Common myeloid progenitor, CD34-positive (primary cell): Measurements from ENCODE around the gene DIP2C.
A peak's percentile ranks its signal among the peaks of the same experiment; 100 is the strongest.
"Not testable (repeated sequence)": the region's sequence is repeated elsewhere in the genome, so short reads cannot be mapped to it uniquely, and the experiment has no call there.

Experiments
- CTCF ChIA-PET: fragments of 350-600 bp; sonication (Branson Sonifier 250); formaldehyde crosslinking; loops from one replicate; lab custom pipeline; 2021; ENCODE audit warnings: antibody characterized with exemption; lab: Charles Lee
- POLR2A ChIA-PET: fragments of 350-600 bp; sonication (Branson Sonifier 250); formaldehyde crosslinking; loops from one replicate; lab custom pipeline; 2021; ENCODE audit warnings: antibody characterized with exemption; lab: Charles Lee
- DNase-seq, 3 donors: peaks; one replicate each; pipeline versions ENCODE4 v3.0.0 to v3.0.0-alpha.2; 2013
- H3K27ac ChIP-seq, 2 experiments: 1 replicate in 1 of 2; 2 replicates in 1 of 2; pipeline ENCODE4 v1.7.0; 2013; ENCODE audit warnings: inconsistent platforms in 2 of 2, low read length in 2 of 2, mild to moderate bottlenecking in 2 of 2, low read depth in 1 of 2, moderate library complexity in 1 of 2; ENCODE audit not compliant: severe bottlenecking in 2 of 2, insufficient read depth in 1 of 2, poor library complexity in 1 of 2
- H3K27me3 ChIP-seq, 5 experiments: replicated peaks in 2 of 5; 1 replicate in 3 of 5; 2 replicates in 2 of 5; pipeline versions ENCODE4 v1.6.1 to v1.7.0; 2013; ENCODE audit warnings: low read length in 4 of 5, mild to moderate bottlenecking in 2 of 5, moderate library complexity in 2 of 5, inconsistent platforms in 1 of 5; ENCODE audit not compliant: insufficient read depth in 5 of 5, control insufficient read depth in 4 of 5
- H3K36me3 ChIP-seq, 4 experiments: 1 replicate in 2 of 4; 2 replicates in 2 of 4; pipeline versions ENCODE4 v1.6.1 to v1.7.0; 2013; ENCODE audit warnings: low read length in 3 of 4, control low read depth in 1 of 4, mild to moderate bottlenecking in 1 of 4; ENCODE audit not compliant: control insufficient read depth in 4 of 4, insufficient read depth in 4 of 4
- H3K4me1 ChIP-seq, 4 experiments: 1 replicate in 3 of 4; 2 replicates in 1 of 4; pipeline versions ENCODE4 v1.6.1 to v1.7.1; 2013; ENCODE audit warnings: low read length in 3 of 4, mild to moderate bottlenecking in 3 of 4, control low read depth in 1 of 4, inconsistent platforms in 1 of 4, moderate library complexity in 1 of 4; ENCODE audit not compliant: control insufficient read depth in 4 of 4, insufficient read depth in 4 of 4; ENCODE audit errors: control extremely low read depth in 1 of 4
- H3K4me3 ChIP-seq, 7 experiments: 1 replicate in 4 of 7; 2 replicates in 3 of 7; pipeline versions ENCODE4 v1.5.1 to v1.7.0; 2013; ENCODE audit warnings: mild to moderate bottlenecking in 7 of 7, low read length in 6 of 7, moderate library complexity in 6 of 7, inconsistent platforms in 2 of 7, low read depth in 2 of 7, control low read depth in 1 of 7; ENCODE audit not compliant: insufficient read depth in 4 of 7, control insufficient read depth in 1 of 7; ENCODE audit errors: extremely low read depth in 1 of 7
- H3K9me3 ChIP-seq, 5 experiments: 1 replicate in 4 of 5; 2 replicates in 1 of 5; pipeline versions ENCODE4 v1.6.1 to v1.7.1; 2013; ENCODE audit warnings: low read length in 4 of 5, mild to moderate bottlenecking in 2 of 5, inconsistent platforms in 1 of 5, low read depth in 1 of 5, moderate library complexity in 1 of 5; ENCODE audit not compliant: control insufficient read depth in 4 of 5, insufficient read depth in 2 of 5; ENCODE audit errors: control extremely low read depth in 1 of 5
- WGBS: methylation state at CpG from one replicate; pipeline ENCODE4 v1.1.5; 2013; ENCODE audit not compliant: insufficient coverage; 5-methylcytosine and 5-hydroxymethylcytosine counted together

Gene DIP2C

DNA sequence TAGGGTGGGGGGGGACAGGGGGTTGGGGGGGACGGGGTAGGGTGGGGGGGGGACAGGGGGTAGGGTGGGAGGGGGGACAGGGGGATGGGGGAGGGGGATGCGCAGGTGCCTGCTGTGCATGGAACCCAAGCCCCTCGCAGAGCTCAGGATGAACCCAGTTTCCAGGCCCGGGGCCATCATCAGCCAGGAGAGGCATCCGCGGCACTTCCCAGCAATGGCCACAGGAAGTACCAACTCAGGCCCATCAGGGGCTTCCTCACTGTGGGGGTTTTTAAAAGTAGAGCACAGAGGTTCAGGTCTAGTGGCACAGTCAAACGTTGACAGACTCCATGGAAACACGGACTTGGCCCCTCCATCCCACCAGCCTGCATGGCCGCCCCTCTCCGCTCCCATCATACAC, 172.7 kb downstream of the DIP2C start:
- DNase-seq = no peak
- no peak overlapping the region for H3K4me3 ChIP-seq
- POLR2A ChIA-PET = no interaction called here
- no peaks in the 10 kb centered on the region for H3K4me1 ChIP-seq
- no peaks in the 10 kb centered on the region for H3K9me3 ChIP-seq
- CTCF ChIA-PET = no interaction called here
- WGBS = 77% methylated on average over 8 of the region's 10 CpGs
- H3K27me3 ChIP-seq = peaks cover 0 to 51% (median 4%) of the 10 kb centered on the region in 5 experiments
- H3K27ac ChIP-seq = no peak overlapping the region
- H3K36me3 ChIP-seq = no peaks in the 10 kb centered on the region

DNA sequence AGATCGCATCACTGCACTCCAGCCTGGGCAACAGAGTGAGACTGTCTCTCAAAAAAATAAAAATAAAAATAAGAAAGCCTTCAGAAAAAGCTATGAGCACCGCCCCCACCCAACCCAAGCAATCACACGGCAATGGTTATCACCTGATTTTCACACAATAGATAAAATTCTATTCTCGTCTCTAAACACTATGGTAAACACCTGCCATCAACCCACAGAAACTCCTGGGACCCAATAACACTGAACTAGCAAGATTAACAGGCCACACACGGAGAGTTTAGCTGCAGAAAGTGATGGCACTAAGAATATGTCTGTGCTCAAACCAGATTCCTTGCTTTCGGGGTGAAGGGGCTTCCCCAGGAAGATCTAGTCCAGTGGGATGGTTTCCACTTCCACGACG, 173.8 kb downstream of the DIP2C start:
- Histone ChIP-seq H3K27ac (no peak overlapping the region), H3K4me1 (no peaks in the 10 kb centered on the region), H3K36me3 (no peaks in the 10 kb centered on the region), H3K4me3 (no peak overlapping the region), H3K9me3 (no peaks in the 10 kb centered on the region), H3K27me3 (peaks cover 0 to 46% (median 4%) of the 10 kb centered on the region in 5 experiments)
- POLR2A ChIA-PET = no interaction called here
- CTCF ChIA-PET = interaction anchor here (1.4 kb wide), 1 partner anchor 12 kb away, joined by 3 read pairs; no protein-coding TSS in a partner anchor
- DNase-seq = no peak
- 89% methylated on average over 6 of the region's 8 CpGs for WGBS

DNA sequence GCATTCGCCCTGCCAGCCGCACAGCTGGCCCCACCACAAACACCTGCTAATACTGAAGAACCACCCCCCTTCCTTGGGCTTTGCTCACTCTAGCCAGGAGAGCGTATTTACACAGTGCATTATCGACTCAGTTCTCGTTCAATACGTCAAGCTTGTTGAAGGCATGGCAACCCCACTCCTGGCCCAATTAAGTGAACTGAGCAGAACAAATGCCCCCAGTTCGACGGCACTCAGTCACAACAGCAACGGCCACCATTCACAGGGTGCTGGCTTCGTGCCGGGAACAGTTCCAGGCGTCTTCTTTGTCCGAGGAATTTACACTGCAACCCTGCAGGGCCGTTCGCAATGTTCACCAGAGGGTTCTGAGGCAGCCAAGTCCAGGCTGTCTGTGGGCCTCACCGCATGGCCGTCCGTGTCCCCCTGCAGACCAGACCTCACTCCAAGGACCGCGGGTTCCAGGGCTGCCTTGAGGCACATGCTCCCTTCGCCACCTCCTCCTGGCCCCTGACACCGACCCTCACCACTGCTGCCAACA, 175.3 kb downstream of the DIP2C start:
- DNase-seq = no peak
- Histone ChIP-seq H3K27ac (no peak overlapping the region), H3K4me3 (no peak overlapping the region), H3K27me3 (peaks cover 0 to 52% (median 6%) of the 10 kb centered on the region in 5 experiments), H3K4me1 (no peaks in the 10 kb centered on the region), H3K9me3 (no peaks in the 10 kb centered on the region), H3K36me3 (no peaks in the 10 kb centered on the region)
- POLR2A ChIA-PET = no interaction called here
- CTCF ChIA-PET = interaction anchor here (1.0 to 1.7 kb wide), 2 partner anchors 8 to 10 kb away, joined by 3 to 4 read pairs; no protein-coding TSS in a partner anchor
- 89% methylated on average over 21 of the region's 22 CpGs for WGBS

DNA sequence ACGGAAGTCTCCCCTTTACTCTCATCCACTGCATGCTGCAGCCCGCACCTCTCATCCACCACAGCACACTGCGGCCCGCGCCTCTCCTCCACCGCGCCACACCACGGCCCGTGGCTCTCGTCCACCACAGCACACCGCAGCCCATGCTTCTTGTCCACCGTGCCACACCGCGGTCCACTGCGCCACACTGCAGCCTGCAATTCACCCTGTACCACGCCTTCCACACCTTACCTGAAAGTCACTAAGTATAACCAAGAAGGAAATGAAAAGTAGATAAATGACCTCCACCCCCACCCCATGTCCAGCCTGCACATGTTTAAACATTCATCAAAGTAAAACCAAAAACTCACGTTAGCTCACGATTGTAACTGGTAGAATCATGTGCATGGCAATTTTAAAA, 176.1 kb downstream of the DIP2C start:
- POLR2A ChIA-PET = no interaction called here
- CTCF ChIA-PET = interaction anchor here (1.0 to 1.7 kb wide), 3 partner anchors 9 to 16 kb away, joined by 4 to 5 read pairs (median 4); no protein-coding TSS in a partner anchor
- no peak for DNase-seq
- Histone ChIP-seq H3K9me3 (no peaks in the 10 kb centered on the region), H3K36me3 (no peaks in the 10 kb centered on the region), H3K4me3 (no peak overlapping the region), H3K4me1 (no peaks in the 10 kb centered on the region), H3K27me3 (peaks cover 0 to 61% (median 6%) of the 10 kb centered on the region in 5 experiments), H3K27ac (no peak overlapping the region)
- WGBS = 90% methylated on average over 12 of the region's 18 CpGs

DNA sequence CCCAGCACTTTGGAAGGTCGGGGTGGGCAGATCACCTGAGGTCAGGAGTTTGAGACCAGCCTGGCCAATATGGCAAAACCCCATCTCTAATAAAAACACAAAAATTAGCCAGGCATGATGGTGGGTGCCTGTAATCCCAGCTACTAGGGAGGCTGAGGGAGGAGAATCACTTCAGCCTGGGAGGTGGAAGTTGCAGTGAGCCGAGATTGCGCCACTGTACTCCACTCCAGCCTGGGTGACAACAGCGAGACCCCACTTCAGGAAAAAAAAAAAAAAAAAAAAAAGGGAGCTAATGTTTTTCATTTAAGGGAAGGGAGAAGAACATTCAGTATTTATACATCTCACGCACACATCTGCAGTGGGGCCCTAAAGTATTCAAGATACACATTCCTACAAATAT, 176.8 kb downstream of the DIP2C start:
- H3K27ac ChIP-seq, H3K4me3 ChIP-seq, DNase-seq, H3K9me3 ChIP-seq, H3K36me3 ChIP-seq, POLR2A ChIA-PET, H3K4me1 ChIP-seq: not testable (repeated sequence)
- CTCF ChIA-PET = interaction anchor here (0.7 to 1.4 kb wide), 4 partner anchors 10 to 17 kb away, joined by 3 to 5 read pairs (median 4); no protein-coding TSS in a partner anchor
- 92% methylated on average over 2 of the region's 5 CpGs for whole genome bisulfite sequencing
- H3K27me3 ChIP-seq = peaks cover 0 to 63% (median 6%) of the 10 kb centered on the region in 5 experiments

DNA sequence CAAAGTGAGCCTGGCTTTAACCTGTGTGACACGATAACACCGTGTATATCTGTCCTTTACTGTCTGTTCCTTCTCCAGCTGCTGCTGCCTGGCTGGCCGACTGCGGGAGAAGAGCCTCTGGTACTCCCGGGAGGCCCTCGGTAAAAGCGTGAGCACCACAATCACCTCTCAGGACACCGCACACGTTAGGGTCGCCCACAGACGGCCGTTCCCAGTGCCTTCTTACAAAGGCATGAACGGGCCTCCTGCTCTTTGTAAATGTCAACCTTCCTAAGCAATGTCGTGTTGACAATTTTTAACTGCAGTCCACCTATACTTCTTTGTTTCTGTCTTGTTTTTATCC, 177.6 kb downstream of the DIP2C start:
- ChIA-PET POLR2A (no interaction called here), CTCF (interaction anchor here (0.8 to 1.8 kb wide), 4 partner anchors 11 to 295 kb away, joined by 3 to 4 read pairs (median 4); no protein-coding TSS in a partner anchor)
- no peak for DNase-seq
- Histone ChIP-seq H3K4me3 (no peak overlapping the region), H3K4me1 (no peaks in the 10 kb centered on the region), H3K27ac (no peak overlapping the region), H3K27me3 (peaks cover 0 to 69% (median 6%) of the 10 kb centered on the region in 5 experiments), H3K9me3 (no peaks in the 10 kb centered on the region), H3K36me3 (no peaks in the 10 kb centered on the region)
- 82% methylated on average over 14 of the region's 14 CpGs for WGBS

DNA sequence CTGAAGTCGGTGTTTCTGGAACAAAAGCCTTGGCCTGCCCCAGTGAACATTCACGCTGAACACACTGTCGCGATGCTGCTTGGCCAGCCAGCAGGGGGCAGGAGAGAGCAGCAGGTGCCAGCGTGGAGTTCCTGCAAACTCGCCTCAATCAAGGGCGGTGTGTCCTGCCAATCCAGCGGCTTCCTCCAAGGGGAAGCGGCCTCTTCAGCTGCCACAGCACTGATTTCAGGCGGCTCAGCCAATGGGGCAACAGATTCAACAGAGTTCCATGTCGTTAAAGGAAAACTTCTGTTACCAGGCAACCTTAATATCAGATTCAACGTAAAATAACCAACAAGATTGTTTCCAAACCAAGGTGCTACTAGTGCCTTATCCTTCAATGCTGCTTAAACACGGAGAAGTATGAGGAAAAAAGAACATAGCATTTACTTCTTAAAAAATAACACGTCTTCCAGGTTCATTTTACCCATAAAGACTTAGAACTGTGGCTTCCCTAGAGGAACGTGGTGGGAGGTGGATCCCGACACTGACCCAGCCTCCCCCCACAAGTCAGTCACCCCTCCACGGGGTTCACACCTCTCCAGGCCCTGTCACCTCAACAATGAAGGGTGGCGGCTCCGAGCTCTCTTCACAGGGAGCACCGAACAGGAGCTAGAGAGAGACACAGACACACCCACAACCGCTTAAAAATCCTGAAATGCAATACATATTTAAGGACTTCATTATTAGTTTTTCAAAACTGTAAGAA, 178.2 kb downstream of the DIP2C start:
- no peaks in the 10 kb centered on the region for H3K9me3 ChIP-seq
- no peaks in the 10 kb centered on the region for H3K36me3 ChIP-seq
- peaks cover 0 to 74% (median 7%) of the 10 kb centered on the region in 5 experiments for H3K27me3 ChIP-seq
- ChIA-PET CTCF (interaction anchor here (0.8 to 1.8 kb wide), 4 partner anchors 11 to 295 kb away, joined by 3 to 5 read pairs (median 4); no protein-coding TSS in a partner anchor), POLR2A (no interaction called here)
- H3K27ac ChIP-seq = no peak overlapping the region
- WGBS = 13% methylated on average over 17 of the region's 21 CpGs
- DNase-seq = peak; percentile 73 to 86 (median 80)
- H3K4me3 ChIP-seq = no peak overlapping the region
- no peaks in the 10 kb centered on the region for H3K4me1 ChIP-seq
